Duodenal mucosa (tissue), 2 donors: ENCODE measurements around the gene IL21R.
"Not testable (repeated sequence)": the region's sequence is repeated elsewhere in the genome, so short reads cannot be mapped to it uniquely, and the experiment has no call there.

Experiments used
- H3K27ac ChIP-seq: one replicate; pipeline ENCODE4 v1.7.0; 2013; ENCODE audit warnings: low read depth, low read length
- H3K27me3 ChIP-seq, 2 donors: one replicate each; pipeline ENCODE4 v1.7.0; 2013; ENCODE audit warnings: low read length in 2 of 2, control low read depth in 1 of 2; ENCODE audit not compliant: insufficient read depth in 2 of 2, control insufficient read depth in 1 of 2
- H3K36me3 ChIP-seq, 2 donors: one replicate each; pipeline ENCODE4 v1.7.0; 2013; ENCODE audit warnings: low read length in 2 of 2, control low read depth in 1 of 2; ENCODE audit not compliant: insufficient read depth in 2 of 2, control insufficient read depth in 1 of 2
- H3K4me1 ChIP-seq, 2 donors: one replicate each; pipeline ENCODE4 v1.7.0; 2013; ENCODE audit warnings: low read length in 2 of 2, control low read depth in 1 of 2; ENCODE audit not compliant: insufficient read depth in 2 of 2, control insufficient read depth in 1 of 2
- H3K4me3 ChIP-seq, 2 donors: one replicate each; pipeline ENCODE4 v1.7.0; 2013; ENCODE audit warnings: low read length in 2 of 2, low read depth in 1 of 2
- H3K9ac ChIP-seq, 2 donors: one replicate each; pipeline ENCODE4 v1.7.0; 2013; ENCODE audit warnings: low read length in 2 of 2, low read depth in 1 of 2
- H3K9me3 ChIP-seq, 2 donors: one replicate each; pipeline ENCODE4 v1.7.0; 2013; ENCODE audit warnings: low read length in 2 of 2, control low read depth in 1 of 2; ENCODE audit not compliant: control insufficient read depth in 1 of 2

The IL21R gene

DNA sequence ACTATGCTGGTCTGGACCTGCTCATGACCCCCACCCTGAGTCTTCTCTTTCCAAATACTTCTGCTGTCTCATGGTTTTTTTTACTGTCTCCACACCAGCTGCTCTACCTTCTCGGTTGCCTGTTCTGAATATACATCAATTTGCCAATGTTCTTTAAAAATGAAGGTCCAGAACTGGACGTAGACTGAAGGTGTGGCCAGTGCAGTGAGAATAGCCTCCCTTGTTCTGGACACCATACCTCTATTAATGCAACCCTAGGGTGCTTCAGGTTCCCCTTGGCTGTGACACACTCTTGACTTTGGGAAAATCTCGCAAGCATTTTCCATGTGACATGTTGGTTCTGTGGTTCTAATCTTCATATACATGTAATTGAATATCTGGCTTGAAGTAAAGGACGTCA is 15.3 kb upstream of the IL21R start:
- H3K27me3 ChIP-seq = no peaks in the 10 kb centered on the region
- H3K4me3 ChIP-seq = no peak overlapping the region
- no peaks in the 10 kb centered on the region for H3K36me3 ChIP-seq
- peaks cover 0 to 1% of the 10 kb centered on the region in 2 donors for H3K9me3 ChIP-seq
- H3K27ac ChIP-seq = no peak overlapping the region
- no peaks in the 10 kb centered on the region for H3K4me1 ChIP-seq
- no peak overlapping the region for H3K9ac ChIP-seq

DNA sequence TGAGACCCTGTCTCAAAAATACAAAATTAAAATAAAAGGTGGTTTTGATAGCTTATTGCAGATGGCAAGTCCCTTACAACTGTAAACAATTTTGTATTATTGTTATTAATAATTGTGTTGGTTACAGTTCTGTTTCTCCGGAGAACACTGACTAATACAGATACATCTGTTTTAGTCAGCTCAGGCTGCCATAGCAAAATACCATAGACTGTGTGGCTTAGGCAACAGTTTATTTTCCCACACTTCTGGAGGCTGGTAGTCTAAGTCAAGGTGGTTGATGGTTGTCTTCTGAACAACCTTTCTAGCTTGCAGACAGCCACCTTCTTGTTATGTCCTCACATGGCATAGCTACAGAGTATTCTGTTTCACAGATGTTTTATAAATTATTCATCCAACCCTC is 14.2 kb upstream of the IL21R start:
- no peaks in the 10 kb centered on the region for H3K27me3 ChIP-seq
- H3K27ac ChIP-seq = no peak overlapping the region
- H3K9me3 ChIP-seq = peaks cover 1 to 6% of the 10 kb centered on the region in 2 donors
- no peak overlapping the region for H3K9ac ChIP-seq
- H3K36me3 ChIP-seq = no peaks in the 10 kb centered on the region
- no peak overlapping the region for H3K4me3 ChIP-seq
- H3K4me1 ChIP-seq = no peaks in the 10 kb centered on the region

DNA sequence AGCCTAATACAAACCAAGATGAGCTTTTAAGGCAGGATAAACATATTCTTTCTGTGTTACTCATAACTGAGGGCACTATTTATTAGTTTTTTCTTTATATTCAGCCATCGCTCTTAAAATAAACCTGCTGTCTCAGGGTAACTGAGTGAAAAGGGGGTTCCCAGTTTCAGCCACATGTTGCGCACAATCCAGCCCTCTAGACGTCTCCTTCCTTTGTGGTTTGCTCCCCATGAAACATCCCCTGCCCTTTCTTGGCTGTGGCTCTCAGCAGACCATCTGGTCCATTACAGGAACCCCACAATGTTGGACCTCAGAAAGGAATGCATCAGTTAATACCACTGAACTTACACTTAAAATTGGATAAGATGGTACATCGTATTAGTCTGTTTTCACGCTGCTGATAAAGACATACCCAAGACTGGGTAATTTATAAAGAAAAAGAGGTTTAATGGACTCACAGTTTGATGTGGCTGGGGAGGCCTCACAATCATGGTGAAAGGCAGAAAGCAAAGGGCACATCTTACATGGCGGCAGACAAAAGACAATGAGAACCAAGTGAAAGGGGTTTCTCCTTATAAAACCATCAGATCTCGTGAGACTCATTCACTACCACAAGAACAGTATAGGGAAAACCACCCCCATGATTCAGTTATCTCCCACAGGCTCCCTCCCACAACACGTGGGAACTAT is 12.6 kb upstream of the IL21R start:
- Histone ChIP-seq H3K4me3 (no peak overlapping the region), H3K36me3 (no peaks in the 10 kb centered on the region), H3K27ac (no peak overlapping the region), H3K27me3 (no peaks in the 10 kb centered on the region), H3K4me1 (no peaks in the 10 kb centered on the region), H3K9ac (no peak overlapping the region), H3K9me3 (peaks cover 1 to 8% of the 10 kb centered on the region in 2 donors)

DNA sequence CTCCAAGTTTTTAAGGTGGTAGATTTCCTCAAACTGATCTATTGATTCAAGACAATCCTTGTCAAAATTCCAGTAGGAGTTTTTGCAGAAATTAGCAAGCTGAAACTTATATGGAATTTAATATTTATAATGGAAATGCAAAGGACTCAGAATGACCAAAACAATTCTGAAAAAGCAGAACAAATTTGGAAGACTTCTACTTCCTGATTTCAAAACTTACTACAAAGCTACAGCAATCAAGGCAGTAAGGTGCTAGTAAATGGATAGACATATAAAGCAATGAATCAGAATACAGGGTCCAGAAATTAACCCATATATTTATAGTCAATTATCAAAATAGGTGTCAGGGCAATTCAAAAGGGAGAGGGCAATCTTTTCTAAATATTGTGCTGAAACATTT is 11.8 kb upstream of the IL21R start:
- H3K36me3 ChIP-seq = no peaks in the 10 kb centered on the region
- no peaks in the 10 kb centered on the region for H3K4me1 ChIP-seq
- H3K4me3 ChIP-seq = no peak overlapping the region
- no peak overlapping the region for H3K27ac ChIP-seq
- H3K9ac ChIP-seq = no peak overlapping the region
- peaks cover 1 to 8% of the 10 kb centered on the region in 2 donors for H3K9me3 ChIP-seq
- no peaks in the 10 kb centered on the region for H3K27me3 ChIP-seq

DNA sequence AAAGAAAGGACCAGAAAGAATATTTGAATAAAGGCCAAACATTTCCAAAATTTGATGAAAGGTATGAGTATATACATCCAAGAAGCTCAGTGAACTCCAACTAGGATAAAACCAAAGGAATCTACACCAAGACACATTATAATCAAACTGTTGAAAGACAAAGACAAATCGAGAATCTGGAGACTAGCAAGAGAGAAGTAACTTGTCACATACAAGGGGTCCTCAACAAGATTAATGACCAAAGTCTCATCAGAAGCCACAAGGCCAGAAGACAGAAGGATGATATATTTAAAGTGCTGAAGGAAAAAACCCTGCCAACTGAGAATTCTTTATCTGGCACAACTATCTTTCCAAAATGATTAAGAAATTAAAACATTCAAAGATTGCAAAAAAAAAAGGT is 9.3 kb upstream of the IL21R start:
- Histone ChIP-seq H3K9me3 (peaks cover 0 to 8% of the 10 kb centered on the region in 2 donors), H3K27me3 (no peaks in the 10 kb centered on the region), H3K36me3 (no peaks in the 10 kb centered on the region), H3K4me1 (no peaks in the 10 kb centered on the region), H3K9ac (no peak overlapping the region), H3K4me3 (no peak overlapping the region), H3K27ac (no peak overlapping the region)

DNA sequence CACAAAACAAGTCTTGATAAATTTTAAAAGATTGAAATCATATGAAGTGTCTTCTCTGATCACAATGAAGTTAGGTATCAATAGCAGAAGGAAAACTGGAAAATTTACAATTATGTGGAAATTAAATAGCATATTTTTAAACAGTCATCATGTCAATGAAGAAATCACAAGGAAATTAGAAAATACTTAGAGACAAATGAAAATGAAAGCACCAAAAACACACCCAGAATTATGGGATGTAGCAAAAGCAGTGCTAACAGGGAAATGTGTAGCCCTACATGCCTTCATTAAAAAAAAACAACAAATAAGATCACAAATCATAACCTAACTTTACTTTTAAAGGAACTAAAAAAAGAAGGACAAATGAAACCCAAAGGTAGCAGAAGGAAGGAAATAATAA is 7.5 kb upstream of the IL21R start:
- Histone ChIP-seq H3K27me3 (no peaks in the 10 kb centered on the region), H3K9me3 (peaks cover 0 to 8% of the 10 kb centered on the region in 2 donors), H3K4me1 (peaks cover 0 to 5% of the 10 kb centered on the region in 2 donors), H3K4me3 (no peak overlapping the region), H3K27ac (no peak overlapping the region), H3K36me3 (no peaks in the 10 kb centered on the region), H3K9ac (no peak overlapping the region)

DNA sequence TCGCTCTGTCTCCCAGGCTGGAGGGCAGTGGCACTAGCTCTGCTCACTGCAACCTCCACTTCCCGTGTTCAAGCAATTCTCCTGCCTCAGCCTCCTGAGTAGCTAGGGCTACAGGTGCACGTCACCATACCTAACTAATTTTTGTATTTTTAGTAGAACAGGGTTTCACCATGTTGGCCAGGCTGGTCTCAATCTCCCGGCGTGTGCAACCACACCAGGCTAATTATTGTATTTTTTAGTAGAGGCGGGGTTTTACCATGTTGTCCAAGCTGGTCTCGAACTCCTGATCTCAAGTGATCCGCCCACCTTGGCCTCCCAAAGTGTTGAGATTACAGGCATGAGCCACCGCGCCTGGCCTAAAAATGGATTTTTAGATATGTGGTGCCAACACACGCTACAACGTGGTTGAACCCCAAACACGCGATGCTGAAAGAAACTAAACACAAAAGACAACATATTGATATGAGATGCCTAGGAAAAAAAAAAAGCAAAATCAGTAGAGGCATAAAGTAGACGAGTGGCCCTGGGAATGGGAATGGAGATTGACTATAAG is 3.6 kb upstream of the IL21R start:
- H3K4me3 ChIP-seq, H3K27ac ChIP-seq, H3K9ac ChIP-seq, H3K9me3 ChIP-seq, H3K36me3 ChIP-seq, H3K27me3 ChIP-seq: not testable (repeated sequence)
- peaks cover 16 to 27% of the 10 kb centered on the region in 2 donors for H3K4me1 ChIP-seq

DNA sequence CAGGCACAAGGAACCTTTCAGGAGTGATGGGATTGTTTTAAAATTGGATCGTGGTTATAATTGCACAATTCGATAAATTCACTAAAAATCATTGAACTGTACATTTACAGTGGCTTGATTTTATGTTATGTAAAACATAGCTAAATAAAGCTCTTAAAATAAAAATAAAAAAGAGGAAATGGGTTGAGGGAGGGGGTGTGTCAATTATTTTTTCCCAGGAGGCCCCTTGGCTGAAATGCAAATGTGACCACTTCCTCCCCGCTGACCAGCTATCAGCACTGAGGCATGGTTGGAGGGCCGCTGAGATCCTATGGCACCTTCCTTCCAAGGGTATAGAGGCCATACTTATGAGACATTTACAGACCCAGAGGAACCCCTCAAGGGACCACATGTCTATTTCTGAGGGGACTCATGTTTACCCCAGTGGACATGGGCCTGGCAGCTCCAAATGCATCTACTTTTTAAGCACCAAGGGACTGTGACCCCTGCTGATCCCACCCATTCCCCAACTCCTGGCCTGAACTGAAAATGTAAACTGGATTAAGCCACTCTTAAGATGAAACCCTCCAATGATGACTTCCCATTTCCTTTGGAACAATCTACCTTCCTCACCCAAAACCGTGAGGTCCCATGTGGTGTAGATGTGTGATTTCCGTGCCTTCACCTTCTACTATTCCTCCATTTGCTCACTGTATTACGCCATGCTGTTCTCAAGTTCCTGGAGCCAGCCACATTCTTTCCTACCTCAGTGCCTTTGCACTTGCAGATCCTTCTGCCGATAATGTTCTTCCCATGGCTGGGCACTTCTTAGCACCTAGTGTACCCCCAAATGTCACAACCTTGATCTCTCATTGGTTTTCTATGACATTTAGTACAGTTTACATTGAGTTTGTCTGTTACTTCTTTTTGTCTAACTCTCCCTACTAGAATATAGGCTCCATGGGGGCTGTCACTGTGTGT is 2.8 kb upstream of the IL21R start:
- H3K4me3 ChIP-seq = no peak overlapping the region
- H3K9ac ChIP-seq = no peak overlapping the region
- no peak overlapping the region for H3K27ac ChIP-seq
- no peaks in the 10 kb centered on the region for H3K36me3 ChIP-seq
- peaks cover 16 to 27% of the 10 kb centered on the region in 2 donors for H3K4me1 ChIP-seq
- H3K9me3 ChIP-seq = no peaks in the 10 kb centered on the region
- no peaks in the 10 kb centered on the region for H3K27me3 ChIP-seq

DNA sequence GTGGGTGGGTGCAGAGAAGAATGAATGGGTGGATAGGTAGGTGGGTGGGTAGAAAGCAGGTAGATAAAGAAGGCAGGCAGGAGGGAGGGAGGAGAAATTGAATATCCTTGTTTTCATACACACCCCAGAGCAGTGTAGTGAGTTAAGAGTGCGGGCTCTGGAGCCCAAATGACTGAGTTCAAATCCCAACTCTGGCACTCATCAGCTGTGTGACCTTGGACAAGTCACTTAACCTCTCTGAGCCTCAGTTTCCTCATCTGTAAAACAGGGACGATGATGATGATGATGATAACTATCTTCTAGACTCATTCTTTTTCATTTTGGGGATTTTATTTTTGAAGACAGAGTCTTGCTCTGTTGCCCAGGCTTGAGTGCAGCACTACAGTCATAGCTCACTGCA is 2.0 kb upstream of the IL21R start:
- Histone ChIP-seq H3K36me3 (no peaks in the 10 kb centered on the region), H3K9me3 (no peaks in the 10 kb centered on the region), H3K27me3 (no peaks in the 10 kb centered on the region), H3K9ac (no peak overlapping the region), H3K4me3 (no peak overlapping the region), H3K4me1 (peaks cover 16 to 27% of the 10 kb centered on the region in 2 donors), H3K27ac (no peak overlapping the region)
